Lower leg skin (tissue), 3 donors: Measurements from ENCODE around the gene GPRC5A.

Experiments used
- CTCF ChIP-seq, 3 donors: fragments of 450-650 bp; IDR thresholded peaks; one replicate each; pipeline ENCODE4 v1.5.1; 2016; ENCODE audit warnings: antibody characterized with exemption in 3 of 3, mild to moderate bottlenecking in 3 of 3, moderate library complexity in 2 of 3
- POLR2A ChIP-seq, 2 donors: fragments of 450-650 bp; IDR thresholded peaks; one replicate each; pipeline ENCODE4 v1.6.1; 2016 to 2017; ENCODE audit warnings: antibody characterized with exemption in 2 of 2, mild to moderate bottlenecking in 1 of 2, moderate library complexity in 1 of 2

GRCh38 chr12:12919666-12920435, 28.5 kb downstream of the GPRC5A start:
- no peak for TF ChIP-seq CTCF (IDR thresholded peaks at IDR 0.05)
- no peak for TF ChIP-seq POLR2A (IDR thresholded peaks at IDR 0.05)
